Measurements from ENCODE around the gene POC1B.
"Not testable (repeated sequence)": the region's sequence is repeated elsewhere in the genome, so short reads cannot be mapped to it uniquely, and the experiment has no call there.

POC1B gene

DNA sequence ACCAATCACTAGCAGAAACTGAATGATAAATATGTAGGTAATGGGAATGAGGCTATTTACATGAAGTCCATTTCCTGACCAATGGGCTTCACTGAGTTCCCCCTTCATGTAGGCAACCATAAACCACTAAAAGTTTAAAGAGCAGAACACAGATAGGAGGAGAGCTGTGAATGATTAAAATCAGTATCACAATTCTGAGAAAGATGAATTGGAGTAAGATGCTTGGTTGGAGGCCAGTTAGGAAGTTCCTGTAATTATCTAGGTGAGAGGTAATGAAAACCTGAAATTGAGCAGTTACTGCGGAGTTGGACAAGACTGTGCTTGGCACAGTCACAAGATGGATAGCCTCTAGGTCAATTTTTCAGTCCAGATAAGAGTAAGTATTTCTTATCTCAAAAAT lies 57.8 kb downstream of the POC1B start:
- no peak for FAIRE-seq
- DNase-seq (ENCODE audit: low spot score) = no peak

DNA sequence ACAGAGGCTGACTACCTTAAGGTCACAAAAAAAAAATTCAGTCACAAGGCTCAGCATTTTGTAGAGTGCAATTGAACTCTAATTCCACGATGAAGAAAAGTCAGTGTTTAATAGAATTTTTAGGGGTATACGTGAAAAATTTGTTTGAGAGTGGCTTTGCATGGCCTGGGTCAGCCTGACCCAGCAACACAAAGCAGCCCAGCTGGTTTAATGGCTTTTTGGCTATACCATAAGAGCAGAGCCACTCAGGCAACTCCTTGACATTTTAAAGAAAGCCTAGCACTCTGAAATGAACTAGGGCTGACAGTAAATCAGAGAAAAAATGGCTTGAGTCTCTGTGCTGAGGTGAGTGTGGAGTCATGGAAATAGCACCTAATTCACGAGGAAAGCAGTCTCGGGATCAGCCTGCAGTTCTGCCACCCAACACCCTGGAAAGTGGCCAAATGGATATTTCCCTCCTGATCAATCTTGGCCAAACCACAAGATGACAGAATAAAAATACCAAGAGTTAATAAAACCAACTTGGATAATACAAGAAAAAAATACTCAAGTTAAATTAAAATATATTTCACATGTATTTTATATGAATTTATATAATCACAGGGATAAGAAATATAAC lies 60.8 kb downstream of the POC1B start:
- no peak for FAIRE-seq
- DNase-seq (ENCODE audit: low spot score) = no peak

DNA sequence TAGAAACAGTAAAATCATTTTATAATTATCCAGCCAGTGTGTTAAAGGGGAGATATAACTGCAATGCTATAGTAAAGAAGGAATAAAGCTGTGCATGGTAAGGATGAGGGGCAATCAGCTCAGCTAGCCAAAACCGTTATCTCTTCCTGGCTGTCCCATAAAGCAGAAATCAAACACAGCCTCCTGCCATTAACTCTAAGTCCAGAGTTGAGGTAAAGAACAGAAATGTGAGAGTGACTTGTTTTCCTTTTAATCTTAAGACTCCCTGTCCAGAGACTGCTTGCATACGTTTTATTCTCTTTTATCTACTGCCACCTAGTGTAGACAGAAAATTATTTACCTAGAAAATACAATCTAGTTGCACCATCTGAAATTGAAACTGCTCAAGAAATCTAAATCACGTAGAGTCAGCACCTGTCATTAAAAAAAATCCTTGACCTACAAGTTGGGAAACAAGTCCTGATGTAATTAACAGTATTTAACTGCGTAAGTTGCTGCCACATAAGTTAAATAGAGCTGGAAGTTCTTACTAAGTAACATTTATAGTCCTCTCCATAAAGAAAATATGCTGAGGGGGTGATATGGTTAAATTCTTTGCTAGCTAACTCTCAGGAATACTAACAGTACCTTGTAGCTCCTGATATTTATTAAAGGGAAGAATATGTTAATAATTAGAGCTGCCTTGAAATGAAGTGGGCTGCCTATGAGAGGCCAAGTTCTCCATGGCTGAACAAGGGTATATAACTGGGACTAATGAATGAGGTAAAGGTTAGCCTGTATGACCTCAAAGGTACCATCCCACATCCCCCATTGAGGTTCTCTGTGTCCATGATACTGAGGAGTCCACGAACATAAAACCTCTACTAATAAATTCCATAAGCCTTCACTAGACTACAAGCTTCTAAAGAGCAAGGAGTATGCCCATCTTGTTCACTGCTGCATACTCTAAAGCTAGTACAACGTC lies 63.9 kb downstream of the POC1B start:
- DNase-seq (ENCODE audit: low spot score) (peak; percentile 62), FAIRE-seq (peak; percentile 72)

DNA sequence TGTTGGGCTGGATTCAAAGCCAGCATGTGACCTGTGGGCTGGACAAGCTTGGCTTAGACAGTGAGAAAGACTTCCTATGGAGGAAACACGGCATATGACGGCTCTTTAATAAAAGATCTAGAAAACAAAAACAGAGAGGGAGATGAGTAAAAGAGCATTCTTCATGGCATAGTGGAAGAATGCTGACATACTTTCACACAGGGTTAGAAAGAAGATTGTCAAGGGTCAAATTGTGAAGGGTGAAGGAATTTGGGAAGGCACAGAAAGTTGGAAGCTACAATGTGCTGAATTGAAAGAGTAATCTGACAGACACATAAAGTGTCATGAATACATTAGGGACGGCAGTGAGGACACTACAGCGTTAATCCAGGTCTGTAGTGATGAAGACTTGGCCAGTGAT lies 64.7 kb downstream of the POC1B start:
- FAIRE-seq = no peak
- no peak for DNase-seq (ENCODE audit: low spot score)

DNA sequence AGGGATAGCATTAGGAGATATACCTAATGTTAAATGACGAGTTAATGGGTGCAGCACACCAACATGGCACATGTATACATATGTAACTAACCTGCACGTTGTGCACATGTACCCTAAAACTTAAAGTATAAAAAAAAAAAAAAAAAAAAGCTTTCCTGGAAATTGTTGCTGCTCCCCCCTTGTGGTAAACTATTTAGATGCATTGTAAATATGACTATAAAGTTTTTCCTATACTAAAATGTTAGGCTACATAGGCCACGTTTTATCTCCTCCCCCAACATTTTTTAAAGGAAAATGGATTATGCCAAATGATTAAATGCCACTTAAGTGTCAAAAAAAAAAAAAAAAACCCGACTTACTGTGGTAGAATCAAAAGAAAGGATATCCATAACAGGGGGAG lies 66.6 kb downstream of the POC1B start:
- FAIRE-seq; DNase-seq (ENCODE audit: low spot score): not testable (repeated sequence)

DNA sequence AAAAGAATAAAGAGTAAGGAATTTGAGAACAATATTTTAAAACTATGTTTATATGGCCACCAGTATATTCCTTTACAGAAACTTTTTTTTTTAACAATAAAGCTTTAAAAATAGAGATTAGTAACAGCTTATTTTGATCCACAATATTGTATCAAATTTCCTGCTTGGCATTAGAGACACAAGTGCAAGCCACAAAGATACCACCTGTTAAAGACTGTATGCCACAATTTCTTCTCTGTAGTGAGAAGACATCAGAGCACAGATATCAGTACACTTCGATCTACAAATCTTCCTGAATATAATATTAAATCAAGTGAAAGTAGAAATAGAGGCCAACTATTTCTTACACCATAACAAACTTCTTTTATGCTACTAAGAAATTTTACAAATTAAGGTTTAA lies 69.3 kb downstream of the POC1B start:
- DNase-seq (ENCODE audit: low spot score) = no peak
- no peak for FAIRE-seq

DNA sequence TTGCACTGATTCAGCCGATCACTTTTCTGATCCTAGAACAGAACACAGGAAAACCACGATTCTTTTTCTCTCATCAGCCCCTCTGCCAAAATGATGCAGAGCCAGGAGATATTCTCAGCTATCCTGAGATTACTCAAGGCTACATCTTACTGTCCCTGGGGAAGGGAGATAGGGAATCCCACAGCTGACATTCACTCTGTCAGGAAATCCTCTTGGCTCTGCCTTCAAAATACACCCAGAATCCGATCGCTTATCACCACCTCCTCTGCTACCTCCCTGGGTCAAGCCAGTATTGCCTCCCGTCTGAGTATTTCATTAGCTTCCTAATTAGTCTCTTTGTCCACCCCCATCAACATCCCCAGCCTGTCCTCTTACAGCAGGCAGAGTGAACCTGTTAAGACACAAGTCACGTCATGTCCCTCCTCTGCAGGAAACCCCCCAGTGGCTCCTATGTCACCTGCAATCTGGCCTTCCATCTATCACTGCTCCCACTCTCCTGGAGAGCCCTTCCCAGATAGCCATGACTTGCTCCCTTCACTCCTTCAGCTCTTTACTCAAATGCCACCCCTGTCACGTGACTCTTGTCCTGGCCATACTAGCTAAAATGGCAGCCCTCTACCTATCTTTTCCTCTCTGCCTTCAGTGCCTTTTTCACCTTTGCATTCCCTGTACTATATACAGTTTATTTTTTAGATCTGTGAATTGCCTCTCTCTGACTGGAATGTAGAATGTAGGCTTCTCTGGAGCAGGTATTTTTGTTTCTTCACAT lies 71.6 kb downstream of the POC1B start:
- no peak for DNase-seq (ENCODE audit: low spot score)
- no peak for FAIRE-seq

DNA sequence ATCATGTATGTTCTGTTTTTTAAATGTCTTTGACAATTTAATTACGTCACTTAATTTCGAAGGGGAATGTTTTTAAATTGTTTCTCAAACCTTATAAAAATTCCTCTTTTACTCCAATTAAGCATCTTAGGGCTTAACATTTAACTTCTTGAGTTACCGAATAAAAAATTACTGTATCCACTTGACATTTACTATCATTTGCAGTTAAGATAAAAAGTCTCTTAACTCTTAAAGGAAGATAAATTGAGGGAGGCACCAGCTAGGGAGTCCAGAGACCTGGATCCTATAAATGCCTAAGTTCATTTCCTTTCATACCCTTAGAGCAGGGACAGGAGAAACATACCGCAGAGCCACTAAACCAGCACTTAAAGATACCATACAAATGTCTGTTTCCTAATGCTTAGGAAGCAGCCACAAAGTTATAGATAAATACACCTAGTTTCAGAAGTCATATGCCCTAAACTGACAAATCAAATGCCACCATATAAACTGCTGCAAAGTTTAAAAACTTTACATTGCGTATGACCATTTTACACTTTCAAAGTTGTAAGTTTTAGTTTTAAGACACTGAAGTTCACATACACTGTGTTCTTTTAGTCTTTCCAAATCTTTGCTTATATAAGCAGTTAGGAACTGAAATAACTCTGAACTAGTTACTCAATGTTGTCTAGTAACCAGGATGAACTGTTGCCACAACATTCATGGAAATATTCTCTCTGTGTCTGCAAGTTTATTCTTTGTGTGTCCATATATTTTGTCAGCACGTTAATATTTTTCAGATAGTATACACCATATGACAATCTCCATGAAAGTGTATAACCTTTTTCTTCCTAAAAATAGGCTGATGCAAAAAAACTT lies 72.5 kb downstream of the POC1B start:
- FAIRE-seq = no peak
- DNase-seq (ENCODE audit: low spot score) = no peak

DNA sequence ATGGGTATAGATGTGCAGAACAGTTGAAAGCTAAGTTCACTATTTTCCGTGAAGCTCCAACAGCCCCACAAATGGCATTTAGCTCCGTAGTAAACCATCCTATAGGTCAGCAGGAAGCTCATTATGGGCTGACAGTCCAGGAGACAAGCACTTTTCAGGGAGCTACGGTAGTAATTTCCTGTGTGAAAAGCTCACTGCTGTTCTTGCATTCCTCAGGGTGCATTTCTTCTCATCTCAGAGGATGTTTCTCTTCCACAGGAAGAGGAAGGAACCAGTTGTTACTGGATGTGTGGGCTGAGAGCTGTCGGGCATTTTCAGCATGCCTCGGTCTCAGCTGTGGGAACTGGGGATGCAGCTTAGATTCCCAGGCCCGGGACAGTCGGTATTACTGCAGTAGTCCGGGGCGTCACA lies 74.0 kb downstream of the POC1B start:
- FAIRE-seq (no peak), DNase-seq (ENCODE audit: low spot score) (no peak)

DNA sequence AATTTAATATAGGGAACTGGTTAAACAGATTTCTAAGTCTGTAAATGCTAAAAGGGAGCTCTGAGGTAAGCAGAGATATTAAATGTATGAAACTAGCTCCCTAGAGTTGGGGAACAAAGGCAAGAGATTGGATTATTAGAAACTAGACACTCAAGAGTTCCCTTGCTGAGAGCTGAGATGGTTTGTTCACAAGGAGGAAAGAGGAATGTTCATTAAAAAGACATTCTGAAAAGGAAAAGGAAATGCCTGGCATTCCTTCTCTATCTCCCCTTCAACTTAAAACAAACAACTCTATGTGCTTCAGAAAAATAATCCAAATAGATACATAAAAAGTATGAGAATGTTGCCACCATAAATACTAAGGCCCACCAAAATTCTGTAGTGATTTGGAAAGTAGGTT lies 74.9 kb downstream of the POC1B start:
- FAIRE-seq = no peak
- no peak for DNase-seq (ENCODE audit: low spot score)

DNA sequence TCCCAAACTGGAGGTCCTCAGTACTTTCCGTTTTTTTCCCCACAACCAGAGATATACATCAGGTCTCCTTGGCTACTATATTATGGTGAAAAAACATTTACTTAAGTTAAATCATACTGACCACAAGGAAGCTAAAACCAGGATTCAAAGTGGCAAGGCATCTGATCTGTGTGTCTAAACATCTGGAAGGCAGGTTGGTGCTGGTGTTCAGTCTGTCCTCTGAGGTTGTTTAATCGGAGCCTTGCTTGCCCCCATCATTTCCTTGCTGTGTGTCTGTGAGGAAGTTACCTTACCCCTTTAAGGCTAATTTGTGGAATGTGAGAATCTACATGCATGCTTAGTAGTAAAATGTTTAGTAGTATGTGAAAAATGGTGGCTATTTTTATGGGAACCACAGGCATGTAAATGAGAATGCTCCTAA lies 76.9 kb downstream of the POC1B start:
- DNase-seq (ENCODE audit: low spot score) (no peak), FAIRE-seq (no peak)

DNA sequence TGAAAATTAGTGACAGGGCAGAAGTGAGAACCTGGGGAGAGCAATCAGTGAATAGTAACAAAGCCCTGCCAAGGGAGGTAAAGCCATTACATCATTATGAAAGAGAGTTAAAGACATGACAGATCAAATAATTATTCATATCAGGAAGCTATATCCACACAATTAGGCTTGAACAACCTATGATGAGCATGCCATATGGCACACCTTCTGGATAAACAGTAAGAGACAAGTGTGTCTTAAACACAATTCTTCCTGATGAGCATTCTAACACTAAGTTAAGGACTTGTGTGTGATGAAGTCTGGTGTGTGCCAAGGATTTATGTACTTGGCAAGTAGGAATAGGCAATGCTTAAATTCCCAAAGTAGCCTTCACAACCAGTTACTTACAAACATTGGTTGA lies 77.3 kb downstream of the POC1B start:
- FAIRE-seq (no peak), DNase-seq (ENCODE audit: low spot score) (no peak)

DNA sequence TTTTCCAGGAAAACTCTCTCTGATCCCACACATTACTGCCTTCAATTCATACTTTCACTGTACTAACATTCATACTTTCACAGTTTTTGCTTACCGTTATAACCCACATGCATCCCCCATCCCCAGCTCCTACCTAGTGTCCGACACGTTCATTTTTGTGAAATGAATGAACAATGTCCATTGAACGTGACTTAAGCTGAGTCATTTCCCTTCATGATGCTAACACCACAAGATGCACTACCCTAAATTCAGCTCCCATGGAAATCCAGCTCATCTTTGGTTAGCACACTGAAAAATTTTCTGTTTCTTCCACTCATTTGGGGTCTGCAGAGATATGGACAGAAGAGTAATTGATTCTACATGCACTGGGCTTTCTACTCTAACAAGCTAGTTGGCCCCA lies 85.9 kb downstream of the POC1B start:
- FAIRE-seq = no peak
- DNase-seq (ENCODE audit: low spot score) = no peak

DNA sequence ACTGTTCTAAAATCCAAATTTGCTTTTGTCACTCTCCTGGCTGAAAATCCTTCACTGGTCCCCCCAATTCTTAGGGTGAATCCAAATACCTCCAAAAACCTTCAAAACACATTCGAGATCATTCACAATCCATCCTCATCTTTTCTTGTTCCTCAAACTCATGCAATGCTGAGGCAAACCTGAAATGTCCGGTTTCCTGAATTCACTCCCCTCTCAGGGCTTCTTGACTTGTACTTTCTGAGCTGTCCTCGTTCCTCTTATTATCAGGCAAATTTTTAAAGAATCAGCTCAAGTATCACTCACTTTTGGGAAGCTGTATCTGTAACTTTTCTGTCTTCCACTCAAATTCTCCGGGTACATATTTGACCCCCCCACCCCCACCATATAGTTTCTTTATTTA lies 88.6 kb downstream of the POC1B start:
- DNase-seq (ENCODE audit: low spot score) = no peak
- FAIRE-seq = no peak

DNA sequence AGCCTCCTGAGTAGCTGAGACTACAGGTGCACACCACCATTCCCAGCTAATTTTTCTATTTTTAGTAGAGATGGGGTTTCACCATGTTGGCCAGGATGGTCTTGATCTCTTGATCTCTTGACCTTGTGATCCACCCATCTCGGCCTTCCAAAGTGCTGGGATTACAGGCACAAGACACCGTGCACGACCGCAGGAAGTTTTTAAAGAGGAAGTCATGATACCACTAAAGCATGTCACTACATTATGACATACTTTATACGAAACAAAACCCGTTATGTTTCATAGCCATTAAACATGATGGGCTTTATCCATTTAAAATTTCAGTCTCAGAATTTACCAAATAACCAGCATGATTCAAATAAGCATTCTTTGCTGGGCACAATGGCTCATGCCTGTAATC lies 89.8 kb downstream of the POC1B start:
- FAIRE-seq = no peak
- no peak for DNase-seq (ENCODE audit: low spot score)

DNA sequence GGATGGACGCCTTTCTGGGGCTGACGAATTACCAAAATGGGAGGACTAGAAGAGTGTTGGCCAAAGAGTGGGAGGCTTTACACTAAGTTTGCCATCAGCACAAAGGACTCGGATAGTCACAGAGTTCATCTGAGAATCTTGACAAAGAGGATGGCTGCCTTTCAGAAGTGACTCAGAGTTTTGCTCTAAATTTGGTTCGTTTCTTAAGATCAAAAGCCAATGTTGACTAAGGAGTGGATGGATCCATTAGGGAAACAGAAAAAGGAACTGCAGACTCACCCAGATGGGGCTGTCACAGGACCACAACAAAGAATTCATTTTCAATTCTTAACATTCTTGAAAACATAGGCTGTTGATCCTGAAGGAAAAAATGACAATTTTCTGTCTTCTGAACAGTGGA lies 92.2 kb downstream of the POC1B start:
- FAIRE-seq = no peak
- no peak for DNase-seq (ENCODE audit: low spot score)

DNA sequence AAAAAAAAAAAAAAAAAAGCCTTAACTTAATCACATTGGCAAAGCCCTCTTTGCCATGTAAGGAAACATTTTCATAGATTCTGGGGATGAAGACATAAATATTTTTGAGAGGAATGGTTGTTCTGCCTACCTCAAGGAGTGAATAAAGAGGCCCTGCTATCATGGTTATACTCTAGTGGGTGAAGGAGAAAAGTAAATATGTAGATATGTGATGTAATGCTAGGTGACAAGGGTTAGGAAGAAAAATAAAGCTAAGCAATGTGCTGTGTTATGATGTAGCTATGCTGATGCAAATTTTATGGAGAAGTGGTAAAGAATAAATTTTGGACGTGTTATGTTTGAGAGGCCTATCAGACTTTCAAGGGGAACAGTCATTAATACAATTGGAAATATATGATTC lies 93.5 kb downstream of the POC1B start:
- DNase-seq (ENCODE audit: low spot score) (no peak), FAIRE-seq (no peak)

DNA sequence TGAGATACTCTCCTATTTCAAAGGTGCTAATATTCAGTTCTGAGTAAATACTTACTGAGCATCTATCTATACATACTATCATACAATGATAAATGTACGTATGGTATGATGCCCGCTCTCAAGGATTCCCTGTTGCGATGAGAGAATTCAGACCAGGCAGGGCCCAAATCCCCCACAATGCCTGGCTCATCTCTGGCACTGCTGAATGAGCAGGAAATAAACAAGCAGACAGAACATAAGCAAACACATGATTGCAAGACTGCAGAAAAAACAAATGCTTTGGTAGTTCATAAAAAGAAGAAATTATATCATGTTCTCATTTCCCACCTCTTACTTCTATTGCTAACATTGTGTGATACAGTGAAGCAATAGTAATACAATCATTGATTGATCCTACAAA lies 96.3 kb downstream of the POC1B start:
- FAIRE-seq = no peak
- no peak for DNase-seq (ENCODE audit: low spot score)

DNA sequence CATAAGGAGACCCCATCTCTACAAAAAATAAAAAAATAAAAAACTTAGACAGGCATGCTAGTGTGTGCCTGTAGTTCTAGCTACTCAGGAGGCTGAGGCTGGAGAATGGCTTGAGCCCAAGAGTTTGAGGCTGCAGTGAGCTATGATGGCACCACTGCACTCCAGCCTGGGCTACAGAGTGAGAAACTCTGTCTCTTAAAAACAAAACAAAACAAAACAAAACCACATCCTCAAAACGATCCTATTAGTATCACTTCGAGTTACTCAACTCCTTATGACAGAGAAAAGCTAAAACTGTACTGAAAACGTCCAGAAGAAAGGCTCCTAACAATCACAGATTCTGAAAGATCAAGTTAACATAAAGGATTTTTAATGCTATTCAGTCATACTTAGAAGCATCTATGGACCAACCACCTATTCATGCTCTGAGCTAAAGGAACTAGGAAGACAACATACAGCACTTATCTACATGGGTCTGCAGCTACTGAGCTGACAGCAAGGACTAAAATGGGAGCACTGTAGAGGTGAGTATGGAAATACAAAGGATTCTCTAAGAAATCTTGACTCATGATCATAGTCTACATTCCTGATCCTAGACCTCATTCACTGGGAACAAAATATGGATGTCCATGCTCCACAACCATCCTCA lies 98.2 kb downstream of the POC1B start:
- no peak for DNase-seq (ENCODE audit: low spot score)
- no peak for FAIRE-seq

DNA sequence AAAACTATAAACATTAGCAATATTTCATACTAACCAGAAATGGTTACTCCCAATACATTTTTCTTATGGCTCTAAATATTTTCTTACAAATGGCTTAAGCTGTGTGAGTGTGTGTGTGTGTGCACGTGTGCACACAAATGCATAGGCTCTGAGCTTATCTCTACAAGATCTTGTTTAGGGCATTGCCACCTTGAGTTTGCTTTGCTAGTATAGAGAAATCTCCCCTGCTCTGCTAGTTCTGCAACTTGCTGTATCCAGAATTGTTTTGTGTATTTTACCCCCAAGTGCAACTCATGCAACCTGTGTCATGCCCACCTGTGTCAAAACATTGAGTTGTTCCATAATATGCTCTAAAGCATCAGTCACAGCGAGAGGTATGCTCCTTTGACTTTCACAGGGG lies 101.0 kb downstream of the POC1B start:
- FAIRE-seq = no peak

DNA sequence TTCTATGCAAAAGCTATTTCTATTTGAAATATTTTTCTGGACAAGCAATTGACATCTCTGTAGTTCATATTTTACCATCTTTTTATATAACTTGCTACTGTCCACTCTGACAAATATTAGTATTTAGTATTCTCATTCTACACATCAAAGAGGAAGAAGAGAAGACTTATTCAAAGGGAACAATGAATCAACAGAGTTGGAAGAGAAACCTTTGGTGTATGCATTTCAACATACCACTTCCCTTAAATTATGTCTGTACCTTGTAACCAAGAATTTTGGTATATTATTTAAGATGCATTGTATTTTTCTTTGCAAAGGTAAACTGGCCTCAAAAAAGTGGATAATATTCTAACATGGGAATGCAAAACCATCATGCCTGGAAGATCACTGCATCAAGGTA lies 101.5 kb downstream of the POC1B start:
- FAIRE-seq = no peak
- DNase-seq (ENCODE audit: low spot score) = no peak

More for the DNA sequence above, 101.0 kb downstream of the POC1B start:
- DNase-seq (ENCODE audit: low spot score) = no peak
